Suprapubic skin (tissue), 4 donors: ENCODE measurements around the gene OVAAL.

Experiments
- CTCF ChIP-seq, 2 donors: fragments of 200-600 bp in 1 of 2; fragments of 450-650 bp in 1 of 2; sonication (generic) in 1 of 2; IDR thresholded peaks; one replicate each; pipeline ENCODE4 v1.5.1; 2016 to 2019; ENCODE audit warnings: antibody characterized with exemption in 2 of 2, mild to moderate bottlenecking in 1 of 2, moderate library complexity in 1 of 2
- EP300 ChIP-seq: sonication (generic); formaldehyde crosslinking; IDR thresholded peaks from one replicate; pipeline ENCODE4 v1.6.1; 2017; ENCODE audit warnings: antibody characterized with exemption
- POLR2A ChIP-seq, 2 donors: fragments of 450-650 bp; IDR thresholded peaks; one replicate each; pipeline ENCODE4 v1.6.1; 2017; ENCODE audit warnings: antibody characterized with exemption in 2 of 2, mild to moderate bottlenecking in 2 of 2, moderate library complexity in 2 of 2
- POLR2AphosphoS5 ChIP-seq, 3 donors: sonication (generic); formaldehyde crosslinking; IDR thresholded peaks; one replicate each; pipeline ENCODE4 v1.6.1; 2017; ENCODE audit warnings: antibody characterized with exemption in 3 of 3

- TF ChIP-seq CTCF (IDR thresholded peaks at IDR 0.05) (no peak), POLR2A (IDR thresholded peaks at IDR 0.05) (no peak), EP300 (no peak), POLR2AphosphoS5 (IDR thresholded peaks at IDR 0.05) (no peak)
Measured at GRCh38 chr1:180563026-180563827, 4.5 kb downstream of the OVAAL start.
